ENCODE results near the gene TMEM131L.

- TF ChIP-seq CTCF (IDR thresholded peaks at IDR 0.05; ENCODE audit: extremely low read depth in 1 of 2, insufficient read depth in 1 of 2, low read depth in 1 of 2, low read length in 2 of 2) (no peak), POLR2A (IDR thresholded peaks at IDR 0.05; ENCODE audit: low read depth, low read length) (no peak), JUN (IDR thresholded peaks at IDR 0.05; ENCODE audit: borderline replicate concordance, insufficient read depth, insufficient read length, low read depth) (no peak), POLR2AphosphoS5 (IDR thresholded peaks at IDR 0.05; ENCODE audit: insufficient read depth, low read depth, low read length) (no peak), GATA2 (IDR thresholded peaks at IDR 0.05; ENCODE audit: insufficient read depth, insufficient read length, low read depth, low read length) (no peak), MYC (IDR thresholded peaks at IDR 0.05; ENCODE audit: low read depth, low read length) (no peak)
- TF ChIP-seq, protein P1, sequence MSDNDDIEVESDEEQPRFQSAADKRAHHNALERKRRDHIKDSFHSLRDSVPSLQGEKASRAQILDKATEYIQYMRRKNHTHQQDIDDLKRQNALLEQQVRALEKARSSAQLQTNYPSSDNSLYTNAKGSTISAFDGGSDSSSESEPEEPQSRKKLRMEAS (IDR thresholded peaks at IDR 0.05; ENCODE audit: insufficient read depth, insufficient read length): no peak
Measured at GRCh38 chr4:153618833-153619232, 152.7 kb downstream of the TMEM131L start.

All from endothelial cell of umbilical vein (primary cell).